ENCODE data around the gene POC1A.

DNA sequence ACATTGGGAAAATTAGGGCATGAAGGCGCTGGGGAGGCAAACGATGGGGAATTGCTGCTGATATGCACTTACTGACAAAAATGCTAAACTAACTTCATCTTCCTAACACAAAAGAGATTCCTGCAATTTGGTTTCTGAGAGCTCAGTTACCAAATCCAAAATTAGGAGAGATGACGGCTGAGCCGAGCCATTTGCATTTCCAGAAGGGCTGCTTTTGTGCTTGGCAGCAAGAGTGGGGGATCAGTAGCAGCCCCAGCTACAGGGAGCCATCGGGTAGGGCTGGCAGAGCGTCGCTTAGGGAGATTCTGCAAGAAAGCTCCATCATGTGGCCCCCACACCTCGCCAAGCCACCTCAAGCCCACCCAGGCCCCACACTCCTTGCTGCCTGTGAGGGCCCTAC lies 81.8 kb downstream of the POC1A start:
- TF ChIP-seq CTCF (IDR thresholded peaks at IDR 0.05): no peak
- no peak for TF ChIP-seq EZH2 (IDR thresholded peaks at IDR 0.05; ENCODE audit: borderline replicate concordance, insufficient read depth, low read depth, low read length, poor library complexity, severe bottlenecking)
